Hematopoietic multipotent progenitor cell treated with erythropoietin and hydrocortisone succinate and interleukin-3 and kit ligand, for 8 days (in vitro differentiated cells): ENCODE data around the gene PTCH1.

Source experiments
- DNase-seq: peaks from one replicate; pipeline ENCODE4 v3.0.0-alpha.2; 2015

PTCH1 gene

DNA sequence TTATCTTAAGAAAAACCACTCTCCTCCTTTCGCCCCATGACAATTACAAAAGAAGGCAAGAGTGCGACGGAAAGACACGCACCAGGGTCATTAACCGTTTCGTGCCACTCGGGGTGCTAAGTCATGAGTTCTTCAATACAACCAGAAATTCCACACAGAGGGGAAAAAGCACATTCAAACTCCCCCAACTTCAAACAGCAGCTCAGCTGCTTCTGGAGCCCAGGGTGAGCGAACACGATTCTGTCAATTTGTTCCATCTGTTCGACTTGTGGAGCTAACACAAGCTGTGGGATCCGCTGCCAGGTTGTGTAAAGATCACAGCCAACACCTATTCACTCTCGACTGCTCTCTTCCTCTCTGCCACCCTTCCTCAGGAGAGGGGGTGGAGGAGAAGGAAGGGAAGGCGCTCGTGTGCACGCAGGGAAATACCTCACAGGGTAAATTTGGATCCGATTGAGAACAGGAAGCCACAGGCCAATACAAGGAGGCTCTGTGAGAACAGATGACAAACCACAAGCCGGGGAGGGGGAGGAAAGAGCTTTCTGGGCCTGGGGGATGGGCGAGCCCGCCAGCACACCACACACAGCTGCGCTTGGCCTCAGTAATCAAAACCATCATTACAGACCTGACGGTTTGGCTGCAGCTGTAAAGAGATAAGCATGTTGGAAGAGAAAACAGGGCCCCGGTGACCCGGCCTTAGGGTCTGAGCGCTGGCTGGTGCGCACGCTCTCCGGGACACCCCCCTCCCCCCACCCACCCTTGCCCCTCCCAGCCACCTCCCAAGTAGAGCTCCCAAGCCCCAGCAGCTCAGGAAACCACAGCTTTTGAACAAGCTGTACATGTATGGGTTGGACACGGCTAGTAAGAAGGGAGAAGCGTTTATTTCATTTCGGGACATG lies 54.3 kb downstream of the PTCH1 start:
- DNase-seq = peak; percentile 94

GRCh38 chr9:95461448-95462248 lies 55.1 kb downstream of the PTCH1 start:
- DNase-seq = peak; percentile 17

- no peak for DNase-seq
Observed at GRCh38 chr9:95460518-95461164, 56.1 kb downstream of the PTCH1 start.

- no peak for DNase-seq
Observed at GRCh38 chr9:95459851-95460517, 56.8 kb downstream of the PTCH1 start.

DNA sequence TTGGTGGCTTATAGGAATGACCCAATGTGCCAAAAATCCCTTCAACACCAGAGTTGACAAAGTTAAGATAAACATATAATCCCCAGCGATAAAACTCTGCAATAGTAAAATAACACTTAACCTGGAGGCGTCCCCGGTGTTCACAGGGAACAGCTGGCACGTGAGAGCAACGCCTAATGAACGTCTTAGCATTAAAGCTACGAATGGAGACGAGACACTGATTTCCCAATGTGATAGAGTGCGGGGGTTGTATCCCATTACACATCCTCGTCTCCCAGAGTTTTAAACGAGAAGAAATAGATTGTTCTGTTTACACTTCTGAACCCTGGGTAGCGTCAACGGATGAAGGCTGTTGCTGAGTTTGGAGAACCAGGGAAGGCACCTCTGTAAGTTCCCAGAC lies 57.6 kb downstream of the PTCH1 start:
- no peak for DNase-seq

GRCh38 chr9:95458666-95459065 lies 58.1 kb downstream of the PTCH1 start:
- DNase-seq = no peak

GRCh38 chr9:95457769-95458168 lies 59.0 kb downstream of the PTCH1 start:
- DNase-seq = no peak

- DNase-seq = no peak
Observed at GRCh38 chr9:95455714-95456113, 61.1 kb downstream of the PTCH1 start.

DNA sequence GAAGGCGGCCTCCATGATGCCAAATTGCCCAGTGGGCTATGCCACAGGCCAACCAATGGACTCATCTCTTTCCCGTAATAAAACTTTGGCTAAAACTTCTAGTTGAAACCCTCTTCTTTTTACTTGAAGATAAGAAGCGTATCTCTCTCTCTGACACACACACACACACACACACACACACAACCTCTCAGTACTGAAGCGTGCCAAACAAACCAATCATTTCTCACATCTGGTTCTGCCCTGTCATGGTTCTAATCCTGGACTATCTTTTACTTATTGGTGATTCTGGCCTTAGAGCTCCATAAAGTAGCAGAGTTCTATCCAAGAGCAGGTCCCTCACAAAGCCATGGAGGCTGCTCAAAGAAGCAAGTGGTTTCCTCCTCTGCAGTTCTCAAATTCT lies 64.6 kb downstream of the PTCH1 start:
- DNase-seq = no peak

DNA sequence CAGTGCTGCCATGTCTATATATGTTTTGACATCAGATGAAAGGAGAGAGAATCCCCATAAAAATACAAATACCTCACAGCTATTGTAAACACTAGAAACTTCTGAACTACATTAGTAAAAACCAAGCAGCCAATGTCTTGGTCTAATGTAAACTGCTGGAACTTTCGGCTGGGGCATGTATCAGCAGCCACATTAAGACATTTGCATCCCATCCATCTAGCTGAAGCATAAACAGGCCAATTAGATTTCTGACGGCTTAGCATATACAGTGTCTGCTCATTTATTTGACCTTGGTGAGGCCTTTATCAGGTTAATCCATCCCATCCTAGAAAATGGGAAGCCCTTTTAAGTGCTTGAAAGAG lies 65.7 kb downstream of the PTCH1 start:
- DNase-seq = no peak

DNA sequence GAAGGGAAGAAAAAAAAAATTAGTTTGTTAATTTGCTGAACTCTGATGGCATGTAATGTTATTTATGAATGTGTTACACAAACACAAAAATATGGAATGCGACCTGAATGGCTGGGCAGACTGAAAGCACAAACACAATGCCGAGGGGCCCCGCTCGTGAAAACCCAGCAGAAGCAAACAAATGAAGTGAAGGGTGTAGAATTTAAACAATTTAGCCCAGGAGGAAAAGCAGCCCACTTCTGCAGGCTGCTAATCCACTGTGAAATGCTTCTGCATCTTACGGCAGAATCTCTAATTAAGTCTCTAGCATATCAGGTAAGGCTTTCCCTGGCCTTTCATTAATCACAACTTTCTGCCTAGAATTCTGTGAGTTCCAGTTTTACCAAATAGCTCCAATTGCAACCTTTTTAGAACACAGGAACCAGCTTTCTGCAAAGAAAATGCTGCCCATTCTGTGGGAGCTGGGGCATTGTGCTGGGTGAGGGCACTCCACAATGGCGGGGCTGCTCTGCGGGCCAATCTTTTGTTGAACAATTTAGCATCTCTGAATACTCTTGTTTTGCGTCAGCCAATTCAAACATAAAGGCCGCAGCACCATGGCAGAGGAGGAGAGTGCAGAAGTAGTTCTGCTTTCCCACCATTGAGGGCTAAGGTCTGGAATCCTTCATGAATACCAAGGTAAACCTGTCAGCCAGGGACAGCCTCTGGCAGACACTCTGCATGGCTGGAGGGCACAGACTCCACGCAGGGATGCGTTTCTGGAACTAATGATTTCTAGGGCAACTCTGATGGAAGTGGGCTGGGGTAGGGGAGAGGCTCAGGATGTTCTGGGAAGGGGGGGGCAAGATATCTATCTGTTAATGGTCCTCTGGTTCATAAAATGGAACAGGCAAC lies 66.4 kb downstream of the PTCH1 start:
- DNase-seq = no peak

DNA sequence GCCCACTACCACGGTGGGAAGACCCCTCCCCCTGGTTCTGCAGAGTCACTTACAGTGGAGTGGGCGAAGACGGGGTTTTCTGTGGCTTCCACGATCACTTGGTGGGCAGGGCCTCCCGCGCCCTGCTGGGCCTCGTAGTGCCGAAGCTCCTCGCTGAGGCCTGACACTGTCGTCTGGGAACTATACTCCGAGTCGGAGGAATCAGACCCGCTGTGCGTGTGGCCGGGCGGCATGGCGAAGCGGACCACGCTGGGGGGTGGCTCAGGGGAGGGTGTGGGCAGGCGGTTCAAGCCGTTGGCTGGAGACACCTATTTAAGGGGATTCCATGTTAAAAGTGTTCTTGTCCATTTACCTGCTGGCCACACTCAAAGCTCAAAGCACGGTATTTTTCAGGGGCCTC lies 67.8 kb downstream of the PTCH1 start:
- no peak for DNase-seq

DNA sequence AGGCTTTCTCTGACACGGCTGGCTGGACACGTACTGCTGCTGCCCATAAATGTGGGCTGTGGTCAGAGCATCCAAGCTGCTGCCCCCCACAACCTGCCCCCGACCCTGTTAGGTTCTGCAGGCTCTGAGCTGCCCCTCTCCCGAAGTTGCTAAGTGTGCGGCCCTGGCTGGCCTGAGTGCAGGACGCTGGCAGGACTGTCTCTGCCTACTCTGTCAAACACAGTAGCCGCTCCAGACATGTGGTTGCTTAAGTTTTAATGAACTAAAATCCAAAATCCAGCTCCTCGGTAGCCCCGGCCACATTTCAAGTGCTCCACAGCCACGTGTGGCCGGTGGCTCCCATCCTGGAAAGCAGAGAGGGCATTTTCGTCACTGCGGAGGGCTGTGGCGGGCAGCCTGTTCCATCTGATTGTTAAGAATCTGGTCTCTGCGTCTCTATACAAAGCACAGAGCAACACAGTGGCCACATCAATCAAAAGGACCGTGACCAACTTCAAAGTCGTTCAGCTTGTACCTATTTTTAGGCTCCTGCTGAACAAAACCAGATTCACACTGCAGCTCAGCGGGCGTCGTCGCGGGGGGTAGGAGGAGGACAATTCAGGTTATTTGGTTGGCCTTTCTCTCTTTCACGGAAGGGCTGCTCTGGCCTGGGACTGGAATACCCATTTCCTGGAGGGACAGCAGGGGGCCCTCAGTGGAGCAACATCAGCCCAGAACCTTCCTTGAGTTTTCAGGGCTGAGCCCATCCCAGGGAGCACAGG lies 68.9 kb downstream of the PTCH1 start:
- DNase-seq = no peak

- DNase-seq = no peak
Observed at GRCh38 chr9:95446984-95447383, 69.8 kb downstream of the PTCH1 start.

DNA sequence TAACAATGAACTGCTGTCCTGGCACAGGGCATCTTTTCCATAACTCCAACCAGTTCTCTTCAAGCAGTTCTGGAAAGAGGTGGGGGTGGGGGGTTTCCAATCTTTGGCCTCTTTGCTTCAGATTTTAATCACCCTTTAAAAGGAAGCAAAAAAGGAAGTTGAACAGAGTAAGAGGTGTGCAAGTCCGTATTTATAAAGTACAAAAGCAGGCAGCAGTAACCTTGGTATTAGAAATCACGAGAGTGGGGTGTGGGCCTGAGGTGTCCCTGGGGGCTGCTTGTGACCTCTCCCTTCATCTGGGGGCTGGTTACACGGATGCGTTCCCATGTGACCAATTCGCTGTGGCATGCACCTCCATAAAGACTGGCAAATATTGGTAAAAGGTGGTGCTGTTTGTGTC lies 70.5 kb downstream of the PTCH1 start:
- DNase-seq = no peak

GRCh38 chr9:95444160-95444559 lies 72.6 kb downstream of the PTCH1 start:
- DNase-seq = no peak

DNA sequence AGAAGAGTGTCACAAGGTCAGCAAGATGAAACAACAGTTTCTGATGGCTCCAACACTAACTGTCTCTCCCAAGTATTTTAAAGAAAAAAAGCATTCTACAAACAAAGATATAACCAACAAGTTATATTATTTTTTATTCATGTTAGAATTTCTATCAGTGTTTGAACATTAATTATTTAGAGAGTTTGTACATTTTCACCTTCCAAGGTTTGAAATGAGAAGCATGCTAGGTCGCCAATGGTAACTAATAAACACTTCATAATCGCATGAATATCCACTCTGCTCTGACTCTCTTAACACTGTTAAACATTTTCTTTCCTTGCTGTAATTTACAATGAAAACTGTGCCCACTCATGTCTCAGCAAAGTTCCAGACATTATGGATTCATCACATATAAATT lies 73.5 kb downstream of the PTCH1 start:
- DNase-seq = no peak

- DNase-seq = no peak
Observed at GRCh38 chr9:95441081-95441480, 75.7 kb downstream of the PTCH1 start.

DNA sequence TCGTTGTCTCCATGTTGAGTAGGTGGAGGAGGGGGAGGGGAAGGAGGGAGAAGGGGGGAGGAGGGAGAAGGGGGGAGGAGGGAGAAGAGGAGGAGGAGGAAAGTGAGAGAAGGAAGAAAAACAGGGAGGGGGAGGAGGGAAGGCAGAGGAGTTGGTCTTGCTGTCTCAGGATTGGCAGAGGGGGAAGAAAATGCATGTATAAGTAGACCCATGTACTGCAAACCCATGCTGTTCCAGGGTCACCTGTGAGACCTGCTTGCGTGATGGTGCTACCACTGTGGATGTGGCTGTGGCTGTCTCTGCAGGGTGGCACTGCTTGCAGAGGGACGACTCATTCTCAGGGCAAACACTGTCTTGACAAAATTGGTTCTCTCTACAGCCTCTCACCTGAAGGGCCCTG lies 76.3 kb downstream of the PTCH1 start:
- no peak for DNase-seq

DNA sequence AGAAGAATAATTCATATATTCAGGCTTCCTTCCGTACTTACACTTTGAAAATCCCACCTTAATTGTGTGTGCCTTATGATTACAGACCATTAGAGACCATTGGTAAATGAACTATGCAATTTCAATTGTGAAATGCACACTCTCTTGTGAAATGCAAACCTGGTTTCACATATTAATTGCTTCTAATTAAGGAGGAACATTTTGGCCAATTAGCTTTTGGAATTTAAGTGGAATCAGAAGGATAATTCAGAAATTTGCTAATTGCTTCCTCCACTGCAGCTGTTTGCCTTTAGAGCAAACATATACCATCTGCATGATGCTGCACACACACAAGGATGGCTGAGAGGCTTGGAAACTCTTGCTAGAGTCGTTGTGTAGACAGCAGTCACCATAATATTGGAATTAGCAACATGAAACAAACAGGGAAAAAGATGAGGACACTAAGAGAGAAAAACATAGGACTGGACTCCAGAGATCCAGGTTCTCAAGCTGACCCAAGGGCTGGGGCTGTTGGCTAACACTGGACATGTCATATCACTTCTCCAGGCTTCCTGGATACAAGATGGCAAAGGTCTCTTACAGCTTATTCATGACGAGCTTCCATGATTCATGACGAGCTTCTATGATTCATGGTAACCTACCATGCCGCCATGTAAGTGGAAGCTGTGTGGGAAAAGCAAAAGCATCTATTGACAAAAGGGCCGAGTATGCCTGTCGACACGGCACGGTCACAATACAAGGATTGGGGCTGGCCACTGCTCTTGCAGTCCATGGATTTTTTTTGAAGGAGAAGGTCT lies 78.0 kb downstream of the PTCH1 start:
- DNase-seq = no peak
